Measurements from ENCODE around the gene GGACT. TPM values are rescaled to one million over a fixed set of nuclear protein-coding genes. Genes with fewer than 3 reads are reported as not detected.

GGACT gene
- polyA plus RNA-seq, 1 donor from 2014 or later, result 1.7 TPM

- H3K79me2 ChIP-seq (replicated peaks; ENCODE audit: insufficient read depth, low read length), result peaks cover 4% of the 10 kb centered on the region
- H3K4me3 ChIP-seq (ENCODE audit: low read length), result no peak overlapping the region
- H3K27ac ChIP-seq (ENCODE audit: low read length), result no peak overlapping the region
- no peaks in the 10 kb centered on the region for H3K36me3 ChIP-seq (ENCODE audit: insufficient read depth, low read length)
- no peaks in the 10 kb centered on the region for H3K9me3 ChIP-seq (ENCODE audit: low read length)
- no peaks in the 10 kb centered on the region for H3K9me2 ChIP-seq (ENCODE audit: insufficient read depth, low read length)
- no peak overlapping the region for H3K4me2 ChIP-seq (ENCODE audit: low read length)
- H3F3A ChIP-seq (ENCODE audit: insufficient read depth, low read length, poor library complexity, severe bottlenecking), result peaks cover 3% of the 10 kb centered on the region
- no peaks in the 10 kb centered on the region for H3K27me3 ChIP-seq (ENCODE audit: insufficient read depth, low read depth, low read length)
- no peak overlapping the region for H3K9ac ChIP-seq (ENCODE audit: low read length)
- H2AFZ ChIP-seq (ENCODE audit: low read depth, low read length), result no peak overlapping the region
- no peaks in the 10 kb centered on the region for H4K20me1 ChIP-seq (ENCODE audit: insufficient read depth)
- TF ChIP-seq SMC3 (conservative IDR thresholded peaks at IDR 0.05; ENCODE audit: poor library complexity) (no peak), EP300 (conservative IDR thresholded peaks at IDR 0.05; ENCODE audit: poor library complexity, severe bottlenecking) (no peak), RAD21 (conservative IDR thresholded peaks at IDR 0.05) (no peak), EZH2 (IDR thresholded peaks at IDR 0.05; ENCODE audit: borderline replicate concordance, insufficient read depth, low read length, poor library complexity, severe bottlenecking) (no peak), MXI1 (conservative IDR thresholded peaks at IDR 0.05; ENCODE audit: poor library complexity, severe bottlenecking) (no peak), TAF1 (IDR thresholded peaks at IDR 0.05; ENCODE audit: low read depth) (no peak)
These were observed 76.2 kb downstream of the GGACT start for GRCh38 chr13:100512422-100512821.

- Histone ChIP-seq H3K27ac (ENCODE audit: low read length) (no peak overlapping the region), H3K4me2 (ENCODE audit: low read length) (no peak overlapping the region), H3K9ac (ENCODE audit: low read length) (no peak overlapping the region), H3K36me3 (ENCODE audit: insufficient read depth, low read length) (no peaks in the 10 kb centered on the region), H3K9me3 (ENCODE audit: low read length) (no peaks in the 10 kb centered on the region), H2AFZ (ENCODE audit: low read depth, low read length) (no peak overlapping the region), H4K20me1 (ENCODE audit: insufficient read depth) (no peaks in the 10 kb centered on the region), H3F3A (ENCODE audit: insufficient read depth, low read length, poor library complexity, severe bottlenecking) (peaks cover 3% of the 10 kb centered on the region), H3K79me2 (replicated peaks; ENCODE audit: insufficient read depth, low read length) (no peaks in the 10 kb centered on the region), H3K4me3 (ENCODE audit: low read length) (no peak overlapping the region), H3K9me2 (ENCODE audit: insufficient read depth, low read length) (no peaks in the 10 kb centered on the region), H3K27me3 (ENCODE audit: insufficient read depth, low read depth, low read length) (no peaks in the 10 kb centered on the region)
- TF ChIP-seq SMC3 (conservative IDR thresholded peaks at IDR 0.05; ENCODE audit: poor library complexity) (no peak), EZH2 (IDR thresholded peaks at IDR 0.05; ENCODE audit: borderline replicate concordance, insufficient read depth, low read length, poor library complexity, severe bottlenecking) (no peak), REST (IDR thresholded peaks at IDR 0.05; ENCODE audit: borderline replicate concordance) (no peak), MXI1 (conservative IDR thresholded peaks at IDR 0.05; ENCODE audit: poor library complexity, severe bottlenecking) (no peak), RAD21 (conservative IDR thresholded peaks at IDR 0.05) (no peak)
These were observed 77.1 kb downstream of the GGACT start for GRCh38 chr13:100511466-100511865.

- H3K27ac ChIP-seq (ENCODE audit: low read length), result peak overlapping the region; percentile 16
- H4K20me1 ChIP-seq (ENCODE audit: insufficient read depth), result no peaks in the 10 kb centered on the region
- H3K4me2 ChIP-seq (ENCODE audit: low read length), result peak overlapping the region; percentile 38
These were observed 78.2 kb downstream of the GGACT start for GRCh38 chr13:100510208-100510957.

More at GRCh38 chr13:100510208-100510957, 78.2 kb downstream of the GGACT start:
- no peaks in the 10 kb centered on the region for H3K27me3 ChIP-seq (ENCODE audit: insufficient read depth, low read depth, low read length)
- peaks cover 3% of the 10 kb centered on the region for H3F3A ChIP-seq (ENCODE audit: insufficient read depth, low read length, poor library complexity, severe bottlenecking)
- no peak overlapping the region for H2AFZ ChIP-seq (ENCODE audit: low read depth, low read length)
- TF ChIP-seq REST (IDR thresholded peaks at IDR 0.05; ENCODE audit: borderline replicate concordance) (no peak), TAF1 (IDR thresholded peaks at IDR 0.05; ENCODE audit: low read depth) (no peak), SMC3 (conservative IDR thresholded peaks at IDR 0.05; ENCODE audit: poor library complexity) (peak; percentile 40), POLR2AphosphoS5 (IDR thresholded peaks at IDR 0.05) (peak; percentile 69), EP300 (conservative IDR thresholded peaks at IDR 0.05; ENCODE audit: poor library complexity, severe bottlenecking) (peak; percentile 87), CTCF (IDR thresholded peaks at IDR 0.05; ENCODE audit: poor library complexity, severe bottlenecking) (no peak), EZH2 (IDR thresholded peaks at IDR 0.05; ENCODE audit: borderline replicate concordance, insufficient read depth, low read length, poor library complexity, severe bottlenecking) (no peak), MXI1 (conservative IDR thresholded peaks at IDR 0.05; ENCODE audit: poor library complexity, severe bottlenecking) (peak; percentile 32), RAD21 (conservative IDR thresholded peaks at IDR 0.05) (no peak)
- no peak overlapping the region for H3K9ac ChIP-seq (ENCODE audit: low read length)
- H3K79me2 ChIP-seq (replicated peaks; ENCODE audit: insufficient read depth, low read length), result no peaks in the 10 kb centered on the region
- H3K36me3 ChIP-seq (ENCODE audit: insufficient read depth, low read length), result no peaks in the 10 kb centered on the region
- H3K9me2 ChIP-seq (ENCODE audit: insufficient read depth, low read length), result no peaks in the 10 kb centered on the region
- peak overlapping the region; percentile 49 for H3K4me3 ChIP-seq (ENCODE audit: low read length)
- H3K9me3 ChIP-seq (ENCODE audit: low read length), result no peaks in the 10 kb centered on the region

Data from neural cell (in vitro differentiated cells).